IPS-18c (cell line): ENCODE data around the gene INPP5K.
A peak's percentile ranks its signal among the peaks of the same experiment; 100 is the strongest.
"Not testable (repeated sequence)": the region's sequence is repeated elsewhere in the genome, so short reads cannot be mapped to it uniquely, and the experiment has no call there.

Source experiments
- H3K4me3 ChIP-seq: 2 replicates; pipeline ENCODE4 v1.7.0; 2013; ENCODE audit warnings: low read depth, mild to moderate bottlenecking, low read length, moderate library complexity; ENCODE audit not compliant: insufficient read depth
- H3K9me3 ChIP-seq: one replicate; pipeline ENCODE4 v1.6.1; 2013; ENCODE audit warnings: mild to moderate bottlenecking, low read length, moderate library complexity; ENCODE audit not compliant: control insufficient read depth, insufficient read depth

The INPP5K gene

DNA sequence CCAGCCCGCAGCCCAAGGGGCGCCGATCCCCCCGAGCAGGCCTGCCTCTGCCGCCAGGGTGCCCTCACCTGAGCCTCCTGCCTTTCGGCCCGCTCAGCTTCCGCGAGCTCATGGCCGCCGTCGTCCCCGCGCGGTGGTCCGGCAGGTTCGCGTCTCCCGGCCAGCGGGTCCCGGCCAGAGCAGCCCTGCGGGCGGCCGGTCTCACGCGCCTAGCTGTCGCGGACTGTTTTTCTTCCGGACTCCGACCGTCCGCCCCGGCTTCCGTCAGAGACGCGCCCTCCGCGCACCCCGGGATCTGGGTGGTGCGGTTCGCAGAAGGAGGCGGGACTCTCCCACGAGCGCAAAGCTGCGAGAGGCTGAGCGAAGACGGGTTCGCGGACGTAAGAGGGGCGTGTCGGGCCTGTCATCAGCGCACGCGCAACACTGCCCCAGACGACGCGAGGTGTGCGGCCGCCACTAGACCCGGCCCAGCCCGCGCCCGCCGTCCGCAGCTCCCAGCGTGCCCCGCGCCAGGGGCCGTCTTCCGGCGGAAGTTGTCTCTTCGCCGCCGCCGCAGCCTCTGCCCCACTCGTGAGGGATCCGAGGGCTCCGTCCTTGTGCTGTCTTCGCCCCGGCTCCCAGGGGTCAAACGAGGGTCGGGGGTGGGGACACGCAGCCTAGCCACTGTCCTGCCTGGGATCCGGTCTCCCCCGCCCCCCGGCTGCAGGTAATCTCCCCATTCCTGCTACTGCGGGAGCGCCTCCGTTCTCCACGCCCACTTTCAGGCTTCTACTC, at the start of gene INPP5K:
Gene INPP5K, minus strand, starts transcription at position 225 of the 774 bp plus-strand sequence. Its CDS starts 113 bp downstream, at position 112.
- no peaks in the 10 kb centered on the region for H3K9me3 ChIP-seq

DNA sequence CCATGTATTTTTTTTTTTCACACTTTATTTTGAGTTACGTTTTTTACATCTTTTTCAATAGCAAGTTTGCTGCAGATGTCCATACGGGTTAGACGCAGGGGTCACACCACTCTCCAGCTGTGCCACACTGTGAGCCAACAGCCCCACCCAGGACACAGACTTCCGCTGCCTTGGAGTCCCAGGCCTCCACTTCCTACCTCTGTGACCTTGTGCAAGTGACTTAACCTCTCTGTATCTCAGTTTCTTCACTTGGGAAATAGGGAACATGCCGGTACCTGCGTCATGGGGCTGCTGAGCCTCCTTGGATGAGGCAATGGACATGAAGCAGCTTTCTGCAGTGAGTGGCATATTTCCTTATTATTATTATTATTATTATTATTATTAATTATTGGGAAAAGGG, 49.5 kb upstream of the INPP5K start:
- H3K9me3 ChIP-seq: peaks cover 3% of the 10 kb centered on the region
- no peak overlapping the region for H3K4me3 ChIP-seq

More for the DNA sequence above, at the start of gene INPP5K:
- peak within 1 kb of the TSS; percentile 91 for H3K4me3 ChIP-seq

DNA sequence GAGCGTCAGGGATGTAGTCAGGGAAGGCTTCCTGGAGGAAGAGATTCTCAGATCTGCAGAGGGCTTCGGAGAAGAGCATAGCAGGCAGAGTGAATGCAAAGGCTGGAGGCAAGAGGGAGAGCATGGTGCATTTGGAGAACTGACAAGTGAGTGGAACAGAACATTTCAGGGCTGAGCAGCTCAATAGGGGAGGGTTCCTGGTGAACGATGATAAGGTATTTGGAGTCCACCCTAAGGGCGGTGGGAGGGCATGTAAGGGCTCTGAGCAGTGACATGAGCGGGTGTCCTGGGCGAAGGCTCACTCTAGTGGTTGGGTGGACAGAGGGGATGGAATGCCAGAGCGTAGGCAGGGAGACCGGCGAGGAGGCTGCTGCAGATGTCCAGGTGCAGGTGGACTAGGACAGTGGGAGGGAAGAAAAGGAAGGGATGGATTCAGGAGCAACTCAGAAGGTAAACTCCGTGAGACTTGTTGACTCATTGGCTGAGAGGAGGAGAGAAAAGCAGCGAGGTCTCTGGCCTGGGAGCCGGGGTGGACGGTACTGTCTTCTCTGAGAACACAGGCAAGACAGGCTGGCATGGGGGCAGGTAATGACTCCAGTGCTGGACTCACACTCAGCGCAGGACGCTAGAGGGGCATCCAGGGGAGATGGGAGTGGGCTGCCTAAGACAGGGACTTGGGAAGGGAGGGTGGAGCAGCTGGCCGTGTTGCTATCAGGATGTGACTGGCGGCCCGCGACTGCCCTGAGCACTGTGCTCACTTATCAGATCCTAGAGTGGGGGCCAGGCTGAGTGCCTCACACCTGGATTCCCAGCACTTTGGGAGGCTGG, 47.6 kb upstream of the INPP5K start:
- H3K9me3 ChIP-seq: peaks cover 5% of the 10 kb centered on the region
- no peak overlapping the region for H3K4me3 ChIP-seq

DNA sequence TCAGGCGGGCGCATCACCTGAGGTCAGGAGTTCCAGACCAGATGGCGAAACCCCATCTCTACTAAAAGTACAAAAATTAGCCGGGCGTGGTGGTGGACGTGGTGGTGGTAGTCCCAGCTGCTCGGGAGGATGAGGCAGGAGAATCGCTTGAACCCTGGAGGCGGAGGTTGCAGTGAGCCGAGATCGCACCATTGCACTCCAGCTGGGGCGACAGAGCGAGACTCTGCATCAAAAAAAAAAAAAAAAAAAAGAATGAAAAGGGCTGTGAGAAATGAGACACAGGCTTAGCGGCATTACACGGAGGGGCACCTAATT, 47.0 kb upstream of the INPP5K start:
- H3K9me3 ChIP-seq, H3K4me3 ChIP-seq: not testable (repeated sequence)

DNA sequence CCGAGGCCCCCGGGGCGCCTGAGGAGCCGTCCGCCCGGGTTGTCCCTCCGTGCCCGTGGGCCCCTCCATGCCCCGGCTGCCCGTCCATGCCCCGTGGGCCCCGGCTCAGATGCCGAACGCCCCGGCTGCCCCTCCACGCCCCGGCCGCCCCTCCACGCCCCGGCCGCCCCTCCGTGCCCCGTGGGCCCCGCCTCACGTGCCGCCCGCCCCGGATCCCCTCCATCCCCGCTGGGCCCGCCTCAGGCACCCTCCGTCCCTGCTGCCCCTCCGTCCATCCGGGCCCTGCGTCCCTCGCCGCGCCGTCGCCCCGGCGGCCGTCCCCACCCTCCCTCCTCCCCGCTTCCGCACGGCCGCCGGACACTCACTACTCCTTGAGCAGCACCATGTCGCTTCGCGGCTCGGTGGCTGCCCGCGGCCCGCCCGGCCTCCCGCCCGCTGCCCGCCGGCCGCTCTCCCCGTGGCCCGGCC, 45.8 kb upstream of the INPP5K start:
- peaks cover 5% of the 10 kb centered on the region for H3K9me3 ChIP-seq

DNA sequence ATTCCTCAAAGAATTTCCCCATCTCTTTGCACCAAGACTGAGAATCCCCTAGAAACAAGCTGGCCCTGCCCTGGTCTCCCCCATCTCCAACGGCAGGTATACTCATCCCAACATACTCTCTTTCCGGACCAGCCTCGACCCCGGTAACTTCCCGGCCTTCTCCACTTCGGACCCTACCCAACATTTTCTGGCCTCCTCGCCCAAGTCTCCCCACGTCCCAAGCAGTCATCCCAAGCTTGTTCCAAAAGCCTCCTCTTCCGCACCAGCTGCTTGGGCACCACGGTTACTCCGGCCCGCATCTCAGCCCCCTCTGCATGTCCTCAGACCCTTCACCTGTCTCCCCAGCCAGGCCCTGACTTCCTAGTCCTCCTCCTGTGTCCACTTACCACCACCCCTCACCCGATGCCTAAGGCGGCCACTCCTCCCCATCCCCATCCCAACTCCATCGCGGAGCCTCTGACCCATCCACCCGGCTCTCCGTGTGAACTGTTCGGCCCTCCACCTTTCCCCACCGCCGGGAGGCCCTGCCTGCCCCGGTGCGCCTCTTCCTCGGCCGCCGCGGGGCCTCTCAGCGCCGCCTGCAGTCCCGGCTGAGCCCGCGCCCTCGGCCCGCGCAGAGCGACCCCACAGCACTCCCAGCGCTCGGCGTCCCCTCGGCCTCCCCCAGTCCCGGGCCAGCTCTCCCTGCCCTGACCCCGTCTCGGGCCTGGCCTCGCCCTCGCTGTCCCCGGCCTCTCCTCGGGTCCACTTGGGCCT, 45.2 kb upstream of the INPP5K start:
- peak overlapping the region; percentile 69 for H3K4me3 ChIP-seq
- H3K9me3 ChIP-seq: peaks cover 5% of the 10 kb centered on the region

More for the DNA sequence above, 45.8 kb upstream of the INPP5K start:
- peak overlapping the region; percentile 69 for H3K4me3 ChIP-seq

DNA sequence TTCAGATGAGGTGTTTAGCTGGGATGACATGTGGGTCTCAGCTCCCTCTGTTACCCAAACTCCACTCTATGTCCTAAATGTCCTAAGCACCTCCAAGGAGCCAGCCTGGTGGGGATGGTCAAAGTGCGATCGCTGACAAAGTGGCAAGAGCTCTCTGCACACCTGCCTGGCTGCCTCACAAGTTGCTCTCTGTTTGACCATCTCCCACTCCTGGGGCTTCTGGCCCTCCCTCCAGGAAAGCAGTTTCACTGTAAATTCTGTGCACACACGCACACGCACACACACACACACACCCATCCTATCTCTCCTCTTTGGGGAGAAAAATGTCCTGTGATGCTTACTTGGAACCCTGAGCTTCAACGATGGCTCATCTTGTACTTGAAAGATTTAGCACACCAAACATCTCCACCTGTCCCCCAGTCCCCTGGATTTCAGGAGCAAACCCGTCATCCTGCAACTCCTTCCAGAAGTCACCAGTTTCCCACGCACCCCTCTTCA, 44.5 kb upstream of the INPP5K start:
- H3K4me3 ChIP-seq: peak overlapping the region; percentile 69; the same call in 1 of the 2 replicates
- peaks cover 5% of the 10 kb centered on the region for H3K9me3 ChIP-seq

DNA sequence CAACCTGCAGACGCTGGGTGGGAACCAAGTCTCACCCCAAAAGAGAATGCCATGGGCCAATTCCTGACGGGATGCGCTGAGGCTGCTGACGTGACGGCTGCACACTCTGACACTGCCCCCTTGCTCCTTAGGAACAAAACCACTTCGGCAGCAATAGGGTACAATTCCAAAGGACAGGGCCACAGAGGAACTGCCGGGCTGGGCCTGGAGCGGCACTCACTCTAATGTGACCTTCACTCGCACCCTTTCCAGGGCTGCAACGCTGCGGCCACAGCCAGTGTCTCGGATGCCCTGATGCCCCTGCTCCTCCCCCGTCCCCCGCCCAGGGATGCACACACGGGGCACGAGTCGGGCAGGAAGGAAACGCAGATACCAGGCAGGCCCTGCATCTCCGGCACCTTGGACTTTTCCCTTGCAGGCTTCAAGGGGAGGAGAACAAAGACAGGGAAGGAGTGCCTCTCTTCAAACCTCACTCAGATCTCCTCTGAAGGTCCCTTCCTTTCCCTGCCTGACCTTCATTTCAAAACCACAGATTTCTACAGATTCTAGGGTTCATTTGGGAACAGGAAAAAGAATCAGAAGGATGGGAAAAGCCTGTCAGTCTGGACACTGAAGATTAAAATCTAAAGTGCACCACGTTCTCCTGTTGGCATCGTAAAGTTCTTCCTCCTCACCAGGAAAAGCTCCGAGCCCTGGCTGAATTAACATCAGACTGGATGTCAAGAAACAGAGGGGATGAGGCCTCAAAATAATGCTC, 43.9 kb upstream of the INPP5K start:
- peaks cover 5% of the 10 kb centered on the region for H3K9me3 ChIP-seq
- no peak overlapping the region for H3K4me3 ChIP-seq

DNA sequence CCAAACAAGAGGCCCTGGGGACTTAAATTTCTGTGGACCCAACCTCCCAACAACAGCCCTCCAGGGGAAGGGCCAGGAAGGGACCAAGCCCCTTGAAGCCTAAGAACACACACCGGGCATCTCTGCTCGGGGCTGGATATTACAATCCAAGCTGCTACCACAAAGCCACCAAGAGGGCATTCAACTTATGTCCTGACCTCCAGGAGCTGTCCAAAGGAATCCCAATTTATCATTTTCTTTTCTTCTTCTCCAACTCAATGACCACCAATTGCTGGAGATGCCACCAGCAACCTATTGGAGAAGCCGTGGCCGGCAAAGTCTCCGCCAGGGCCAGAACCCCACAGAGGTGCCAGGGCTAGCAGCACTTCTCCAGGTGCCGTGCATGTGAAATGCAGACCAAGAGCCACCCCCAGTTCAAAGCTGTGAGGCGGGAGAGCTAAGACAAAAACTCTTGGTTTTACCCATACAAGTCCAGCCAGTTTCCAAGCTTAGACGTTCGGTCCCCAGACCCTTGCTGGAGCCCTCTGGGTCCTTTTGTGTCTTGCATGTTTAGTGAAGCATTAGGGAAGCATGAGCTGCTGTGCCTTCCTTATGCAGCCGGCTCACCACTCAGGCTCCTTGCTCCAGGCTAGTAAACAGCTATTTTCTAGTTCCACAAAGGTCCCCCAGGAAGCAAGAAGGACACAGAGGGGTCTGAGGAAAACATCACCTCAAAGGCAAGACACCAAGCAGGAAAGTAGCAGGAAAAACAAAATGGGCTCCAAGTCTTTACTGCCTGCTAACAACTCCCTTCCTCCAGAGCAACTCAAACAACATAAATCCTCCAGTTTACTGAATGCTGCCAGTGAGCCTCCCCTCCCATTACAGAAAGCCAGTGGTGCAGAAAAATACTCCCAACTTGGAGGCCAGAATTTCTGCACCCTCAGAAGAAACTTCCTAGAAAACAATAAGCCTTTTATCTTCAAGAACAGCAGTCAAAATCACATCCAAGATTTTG, 42.9 kb upstream of the INPP5K start:
- peaks cover 5% of the 10 kb centered on the region for H3K9me3 ChIP-seq
- 0 out of 2 replicates have a peak overlapping the region, but pooled peaks have one; percentile 9 for H3K4me3 ChIP-seq

DNA sequence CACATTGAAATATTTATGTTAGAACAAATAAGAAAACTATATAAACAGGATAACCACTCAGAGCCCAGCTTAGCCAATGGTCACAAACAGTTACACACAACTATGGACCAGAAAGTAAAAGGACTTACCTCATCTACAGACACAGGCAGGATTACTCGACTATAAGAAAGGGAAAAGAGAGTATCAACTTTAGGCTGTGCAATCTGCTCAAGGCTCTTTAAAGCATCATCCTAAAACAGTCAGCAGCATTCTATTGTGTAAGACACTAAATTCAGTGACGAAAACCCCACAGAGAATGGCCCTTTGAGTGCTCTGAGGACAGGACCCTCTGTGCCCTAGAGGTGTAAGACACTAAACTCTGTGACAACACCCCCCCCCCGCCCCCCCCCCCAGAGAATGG, 42.0 kb upstream of the INPP5K start:
- H3K9me3 ChIP-seq: peaks cover 5% of the 10 kb centered on the region
- H3K4me3 ChIP-seq: no peak overlapping the region

DNA sequence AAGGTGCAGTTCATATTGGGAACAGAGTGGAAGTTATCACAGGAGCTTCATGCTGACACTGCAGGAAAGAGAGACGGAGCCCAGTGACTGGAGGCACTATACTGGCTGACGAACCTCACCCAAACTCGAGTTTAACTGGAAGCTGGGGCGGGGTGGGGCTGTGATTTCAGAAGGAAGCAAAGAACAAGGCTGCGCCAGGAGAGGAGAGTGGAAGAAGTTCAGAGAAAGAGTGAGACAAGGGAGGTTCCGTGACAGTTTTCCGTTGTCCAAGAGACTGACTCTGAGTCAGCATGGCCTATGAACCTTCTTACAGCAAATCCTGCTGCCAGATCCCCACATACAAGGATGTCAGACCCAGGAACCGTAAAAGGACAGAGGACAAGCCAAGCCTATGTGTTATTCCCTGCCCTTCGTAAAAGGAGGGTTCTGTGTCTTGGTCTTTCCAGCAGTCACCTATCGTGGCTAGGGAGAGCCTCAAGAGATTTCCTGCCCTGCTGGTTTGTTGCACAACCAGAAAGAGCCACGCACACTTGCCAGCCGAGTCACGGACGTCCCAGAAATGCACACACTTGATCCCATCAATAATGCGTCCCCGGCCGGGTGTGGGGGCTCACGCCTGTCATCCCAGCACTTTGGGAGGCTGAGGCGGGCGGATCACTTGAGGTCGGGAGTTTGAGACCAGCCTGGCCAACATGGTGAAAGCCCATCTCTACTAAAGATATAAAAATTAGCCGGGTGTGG, 41.1 kb upstream of the INPP5K start:
- H3K4me3 ChIP-seq: no peak overlapping the region
- H3K9me3 ChIP-seq: peaks cover 5% of the 10 kb centered on the region

DNA sequence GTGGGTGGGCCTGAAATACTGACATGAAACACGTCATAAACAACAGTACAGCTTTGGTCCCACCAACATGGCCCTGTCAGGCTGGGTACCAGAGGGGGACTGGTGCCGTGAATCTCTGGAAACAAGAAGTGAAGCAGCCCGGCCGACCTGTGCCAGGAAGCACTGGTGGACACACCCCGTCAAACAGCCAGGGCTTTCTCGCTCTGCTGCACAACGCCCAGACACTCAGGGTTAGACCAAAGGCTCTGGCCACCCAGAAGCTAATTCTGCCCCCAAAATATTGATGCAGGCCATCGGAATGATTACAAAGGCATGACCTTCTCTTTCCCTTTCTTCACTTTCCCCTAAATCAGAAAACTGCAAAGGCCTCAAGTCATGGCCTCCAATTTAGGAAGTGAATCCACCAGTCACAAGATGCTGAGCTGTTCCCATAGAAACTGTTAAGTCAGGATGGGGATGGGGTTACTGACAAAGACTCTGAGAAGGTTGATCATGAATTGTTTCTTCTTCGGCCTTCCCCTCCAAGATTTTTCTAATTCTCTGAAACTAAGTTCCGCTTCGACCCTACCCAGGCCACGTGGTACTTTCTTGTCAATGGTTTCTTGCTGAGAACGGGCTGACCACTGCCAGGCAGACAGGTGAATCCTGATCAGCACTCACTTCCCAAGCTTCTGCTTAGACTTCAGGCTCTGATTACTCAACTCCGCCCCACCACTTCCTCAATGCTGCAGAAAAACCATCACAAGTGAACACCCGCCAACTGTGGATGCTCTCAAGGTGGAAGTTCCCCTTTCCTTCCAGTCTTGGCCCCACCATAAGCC, 39.4 kb upstream of the INPP5K start:
- peaks cover 2% of the 10 kb centered on the region for H3K9me3 ChIP-seq
- no peak overlapping the region for H3K4me3 ChIP-seq

DNA sequence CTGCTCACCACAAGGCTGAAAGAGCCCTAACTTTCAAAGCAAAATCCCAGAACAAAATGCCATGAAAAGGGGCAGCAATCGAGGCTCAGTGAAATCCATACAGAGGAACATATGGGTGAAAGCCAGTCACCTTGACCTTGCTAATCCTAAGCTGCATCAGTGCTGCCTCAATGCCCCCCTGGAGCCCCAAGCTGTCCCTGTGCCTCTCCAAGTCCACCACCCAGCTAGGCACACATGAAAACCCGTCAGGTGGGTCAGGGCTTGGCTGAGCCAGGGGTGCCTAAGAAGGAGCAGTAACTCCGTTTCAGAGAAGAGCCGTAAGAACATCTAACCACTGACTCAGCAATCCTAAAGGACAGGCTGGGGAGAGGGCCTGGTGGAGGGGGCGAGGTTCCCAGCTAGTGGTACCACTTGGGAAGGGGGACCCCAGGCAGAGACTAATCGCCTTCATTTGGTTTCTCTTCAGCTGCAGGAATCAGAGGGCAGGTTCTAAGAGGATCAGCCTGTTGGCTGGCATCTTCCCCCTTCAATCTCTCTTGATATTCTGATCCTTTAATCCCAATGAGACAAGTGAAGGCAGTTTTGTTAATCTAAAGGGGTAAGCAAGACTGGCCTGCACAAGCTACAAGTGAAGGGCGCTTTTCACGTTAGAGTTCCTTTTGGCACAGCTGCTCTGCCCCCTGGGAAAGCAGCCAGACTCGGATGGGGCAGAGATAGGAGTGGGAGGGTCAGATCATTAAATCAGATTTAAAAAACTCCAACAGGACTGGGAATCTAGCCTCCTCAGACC, 38.5 kb upstream of the INPP5K start:
- no peaks in the 10 kb centered on the region for H3K9me3 ChIP-seq
- no peak overlapping the region for H3K4me3 ChIP-seq
